Measurements from ENCODE around the gene CACNA1G. TPM values are rescaled to one million over a fixed set of nuclear protein-coding genes. Genes with fewer than 3 reads are reported as not detected.

The CACNA1G gene
- total RNA-seq, 3 donors from 2014 or later (not counting 1 experiment from before 2014, with no cell fraction given) = not detected

GRCh38 chr17:50541716-50542688 is 18.5 kb upstream of the CACNA1G start:
- peak; percentile 81 to 89 for DNase-seq
- H3K4me3 Mint-ChIP-seq = peak overlapping the region; percentile 85
- H3K27me3 Mint-ChIP-seq (ENCODE audit: low read depth in 2 of 2) = peaks cover 12 to 20% of the 10 kb centered on the region in 2 donors
- Histone ChIP-seq H3K4me1 (ENCODE audit: control insufficient read depth, insufficient read depth, low read length) (peaks cover 23% of the 10 kb centered on the region), H3K36me3 (ENCODE audit: control insufficient read depth, insufficient read depth, low read length) (no peaks in the 10 kb centered on the region), H3K27me3 (ENCODE audit: control insufficient read depth, insufficient read depth, low read length) (no peaks in the 10 kb centered on the region), H3K4me3 (ENCODE audit: low read length) (peak overlapping the region; percentile 67), H3K9me3 (ENCODE audit: control insufficient read depth, insufficient read depth, low read length) (no peaks in the 10 kb centered on the region), H3K27ac (ENCODE audit: low read length) (no peak overlapping the region)
- intact Hi-C loops (cut with micrococcal nuclease) = loop anchor here (5.0 to 10.0 kb wide), 2 partner anchors 65 to 143 kb away; partner anchors contain the start of gene RSAD1
- peak; percentile 83 to 89 (median 86) for ATAC-seq
- no peaks in the 10 kb centered on the region for H3K9me3 Mint-ChIP-seq
- TF ChIP-seq CTCF (IDR thresholded peaks at IDR 0.05) = peak; percentile 60
- 2% methylated on average over 82 of the region's 82 CpGs for WGBS (ENCODE audit: insufficient coverage)
- H3K4me1 Mint-ChIP-seq = peaks cover 20 to 26% of the 10 kb centered on the region in 2 donors
- H3K27ac Mint-ChIP-seq = peak overlapping the region; percentile 48 to 50
- no peaks in the 10 kb centered on the region for H3K36me3 Mint-ChIP-seq

- no peaks in the 10 kb centered on the region for H3K36me3 ChIP-seq (ENCODE audit: control insufficient read depth, insufficient read depth, low read length)
- no peak for TF ChIP-seq CTCF (IDR thresholded peaks at IDR 0.05)
- ATAC-seq (no peak), DNase-seq (no peak)
- peak overlapping the region; percentile 85 for H3K4me3 Mint-ChIP-seq
- peaks cover 12 to 20% of the 10 kb centered on the region in 2 donors for H3K27me3 Mint-ChIP-seq (ENCODE audit: low read depth in 2 of 2)
- H3K27me3 ChIP-seq (ENCODE audit: control insufficient read depth, insufficient read depth, low read length) = no peaks in the 10 kb centered on the region
- WGBS (ENCODE audit: insufficient coverage) = 90% methylated on average over 16 of the region's 16 CpGs
- H3K36me3 Mint-ChIP-seq = no peaks in the 10 kb centered on the region
- peaks cover 33% of the 10 kb centered on the region for H3K4me1 ChIP-seq (ENCODE audit: control insufficient read depth, insufficient read depth, low read length)
- H3K27ac Mint-ChIP-seq = peak overlapping the region in 1 of 2 donors; percentile 50
- intact Hi-C loops (cut with micrococcal nuclease) = loop anchor here (5.0 to 10.0 kb wide), 2 partner anchors 66 to 142 kb away; partner anchors contain the start of gene RSAD1
- H3K4me1 Mint-ChIP-seq = peaks cover 20 to 27% of the 10 kb centered on the region in 2 donors
- no peak overlapping the region for H3K27ac ChIP-seq (ENCODE audit: low read length)
- no peak overlapping the region for H3K4me3 ChIP-seq (ENCODE audit: low read length)
- H3K9me3 Mint-ChIP-seq = no peaks in the 10 kb centered on the region
- no peaks in the 10 kb centered on the region for H3K9me3 ChIP-seq (ENCODE audit: control insufficient read depth, insufficient read depth, low read length)
Observed at GRCh38 chr17:50542795-50543774, 17.4 kb upstream of the CACNA1G start.

- peak overlapping the region; percentile 61 for H3K4me3 Mint-ChIP-seq
- H3K27me3 Mint-ChIP-seq (ENCODE audit: low read depth in 2 of 2) = peaks cover 12 to 20% of the 10 kb centered on the region in 2 donors
- H3K36me3 ChIP-seq (ENCODE audit: control insufficient read depth, insufficient read depth, low read length) = no peaks in the 10 kb centered on the region
- no peak for DNase-seq
- 53% methylated on average over 7 of the region's 7 CpGs for WGBS (ENCODE audit: insufficient coverage)
- H3K27ac Mint-ChIP-seq = no peak overlapping the region
- no peaks in the 10 kb centered on the region for H3K36me3 Mint-ChIP-seq
- intact Hi-C loops (cut with micrococcal nuclease) = loop anchor here (5.0 to 10.0 kb wide), 2 partner anchors 67 to 140 kb away; partner anchors contain the start of gene RSAD1
- no peak overlapping the region for H3K27ac ChIP-seq (ENCODE audit: low read length)
- H3K4me3 ChIP-seq (ENCODE audit: low read length) = no peak overlapping the region
- H3K4me1 Mint-ChIP-seq = peaks cover 20 to 27% of the 10 kb centered on the region in 2 donors
- no peaks in the 10 kb centered on the region for H3K9me3 Mint-ChIP-seq
- H3K27me3 ChIP-seq (ENCODE audit: control insufficient read depth, insufficient read depth, low read length) = no peaks in the 10 kb centered on the region
- H3K9me3 ChIP-seq (ENCODE audit: control insufficient read depth, insufficient read depth, low read length) = no peaks in the 10 kb centered on the region
- peaks cover 33% of the 10 kb centered on the region for H3K4me1 ChIP-seq (ENCODE audit: control insufficient read depth, insufficient read depth, low read length)
- ATAC-seq = no peak
- TF ChIP-seq CTCF (IDR thresholded peaks at IDR 0.05) = no peak
Observed at GRCh38 chr17:50544516-50544915, 16.0 kb upstream of the CACNA1G start.
